NCI-H460 (cell line): Measurements from ENCODE around the gene IL11. TPM values are rescaled to one million over a fixed set of nuclear protein-coding genes. Genes with fewer than 3 reads are reported as not detected.

Source experiments
- DNase-seq: peaks from one replicate; pipeline ENCODE4 v3.0.0-alpha.2; 2016; ENCODE audit warnings: low read depth; ENCODE audit errors: extremely low read depth
- total RNA-seq: library from RNA; depleted of rRNA; stranded (reverse); fragments of >200 nt; shearing (Covaris generic); gene quantifications from 2 replicates; pipeline ENCODE4 v1.2.3, GENCODE V29; 2014

The IL11 gene
- total RNA-seq, 1 experiment from 2014 or later: 0.84 TPM

DNA sequence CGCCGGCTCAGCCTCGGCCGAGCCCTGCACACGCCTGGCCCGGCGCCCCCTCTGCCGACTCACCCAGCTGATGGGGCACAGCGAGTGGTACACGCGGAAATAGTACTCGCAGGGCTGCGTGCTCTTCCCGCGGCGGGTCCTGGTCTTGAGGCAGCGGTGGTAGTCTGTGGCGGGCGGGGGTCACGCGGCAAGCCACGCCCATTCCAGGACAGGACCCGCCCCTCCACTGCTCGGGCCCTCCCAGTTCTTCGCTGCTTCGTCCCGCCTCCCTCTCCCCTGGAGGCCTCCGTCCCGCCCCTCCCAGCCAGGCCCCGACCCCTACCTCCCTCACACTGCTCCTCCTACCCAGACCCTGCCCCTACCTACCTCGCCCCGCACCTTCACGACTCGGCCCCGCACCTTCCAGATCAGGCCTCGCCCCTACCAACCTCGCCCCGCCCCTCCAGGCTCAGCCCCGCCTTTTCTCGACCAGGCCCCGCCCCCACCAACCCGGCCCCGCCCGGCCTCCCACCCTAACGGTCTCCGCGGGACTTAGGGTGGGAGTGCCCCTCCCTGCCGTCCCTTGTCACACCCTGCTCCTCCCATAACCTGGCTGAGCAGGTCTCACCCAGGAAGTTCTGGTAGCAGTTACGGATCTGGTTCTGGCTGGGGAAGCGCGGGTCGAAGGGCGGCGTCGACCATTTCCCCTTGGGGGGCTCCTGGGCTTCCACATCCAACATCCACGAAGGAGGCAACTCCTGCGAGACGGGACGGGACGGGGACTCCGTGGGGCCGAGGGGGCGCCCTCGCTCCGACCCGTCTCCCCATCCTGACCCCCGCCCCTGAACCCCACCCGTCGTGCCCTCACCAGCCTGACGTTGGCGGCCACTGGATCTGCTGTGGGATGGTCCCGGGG, 16.2 kb downstream of the IL11 start:
- no peak for DNase-seq

DNA sequence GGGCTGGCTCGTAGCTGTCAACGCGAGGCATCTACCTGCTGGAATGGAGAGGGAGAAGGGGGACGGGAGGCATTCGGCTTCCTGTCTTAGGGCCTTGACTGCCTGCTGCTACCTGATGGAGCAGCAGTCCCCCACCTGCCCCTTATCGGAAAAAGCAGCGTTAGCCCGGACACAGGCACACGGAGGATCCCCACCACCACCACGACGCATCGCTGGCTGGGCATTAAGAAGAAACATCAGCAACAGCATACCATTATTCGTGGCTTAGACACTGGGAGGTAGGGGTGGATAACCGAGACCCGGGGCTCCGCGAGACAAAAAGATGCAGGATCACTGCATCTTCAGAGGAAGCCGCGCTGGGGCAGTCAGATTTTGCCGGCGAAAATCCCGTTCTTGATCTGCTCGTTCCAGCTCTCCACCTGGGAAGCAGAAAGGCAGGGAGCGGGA, 16.9 kb downstream of the IL11 start:
- DNase-seq: no peak

DNA sequence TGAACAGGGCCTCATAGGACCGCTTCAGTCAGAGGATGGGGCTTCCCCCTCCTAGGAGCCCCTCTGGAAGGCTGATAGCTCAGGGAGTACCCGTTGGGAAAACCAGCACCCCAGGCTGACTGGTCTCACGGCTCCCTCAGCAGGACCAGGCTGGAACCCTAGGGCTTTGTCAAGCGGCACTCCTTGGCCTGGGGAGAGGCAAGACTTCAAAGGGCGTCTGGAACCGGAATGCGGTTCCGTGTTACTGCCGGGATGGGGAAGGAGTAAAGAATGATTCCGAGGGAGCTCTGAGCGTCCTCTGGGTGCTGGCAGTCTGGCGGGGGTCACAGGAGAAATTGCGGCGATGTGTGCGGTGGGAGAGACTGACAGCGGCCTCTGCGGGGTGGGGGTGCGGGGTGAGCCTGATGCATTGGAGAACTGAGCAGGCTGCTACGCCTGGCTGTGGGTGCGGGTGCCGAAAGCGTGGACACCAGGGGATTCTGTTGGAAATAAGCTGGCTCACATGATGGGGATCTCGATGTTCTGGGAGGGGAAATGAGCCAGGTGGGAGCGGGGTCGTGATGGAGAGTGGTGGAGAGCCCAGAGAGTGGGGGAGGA, 17.6 kb downstream of the IL11 start:
- DNase-seq: no peak

DNA sequence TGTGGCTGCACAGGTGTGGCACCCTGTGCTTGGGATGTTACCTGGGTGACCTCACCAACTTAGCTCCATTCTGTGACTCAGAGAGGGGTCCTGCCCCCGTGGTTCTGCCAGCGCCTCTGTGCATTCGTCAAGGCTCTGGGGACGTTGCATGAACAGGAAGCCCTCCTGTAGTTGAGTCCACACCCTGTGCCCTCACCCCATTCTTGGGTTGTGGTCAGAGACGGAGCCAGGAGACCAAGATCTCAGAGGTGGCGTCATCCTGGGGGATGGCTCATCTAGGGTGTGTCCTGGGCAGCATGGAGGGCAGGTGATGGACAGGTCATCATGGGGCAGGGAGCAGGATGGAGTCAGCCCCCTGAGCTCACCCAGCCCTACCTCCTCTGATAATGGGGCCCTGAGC, 18.2 kb downstream of the IL11 start:
- no peak for DNase-seq

DNA sequence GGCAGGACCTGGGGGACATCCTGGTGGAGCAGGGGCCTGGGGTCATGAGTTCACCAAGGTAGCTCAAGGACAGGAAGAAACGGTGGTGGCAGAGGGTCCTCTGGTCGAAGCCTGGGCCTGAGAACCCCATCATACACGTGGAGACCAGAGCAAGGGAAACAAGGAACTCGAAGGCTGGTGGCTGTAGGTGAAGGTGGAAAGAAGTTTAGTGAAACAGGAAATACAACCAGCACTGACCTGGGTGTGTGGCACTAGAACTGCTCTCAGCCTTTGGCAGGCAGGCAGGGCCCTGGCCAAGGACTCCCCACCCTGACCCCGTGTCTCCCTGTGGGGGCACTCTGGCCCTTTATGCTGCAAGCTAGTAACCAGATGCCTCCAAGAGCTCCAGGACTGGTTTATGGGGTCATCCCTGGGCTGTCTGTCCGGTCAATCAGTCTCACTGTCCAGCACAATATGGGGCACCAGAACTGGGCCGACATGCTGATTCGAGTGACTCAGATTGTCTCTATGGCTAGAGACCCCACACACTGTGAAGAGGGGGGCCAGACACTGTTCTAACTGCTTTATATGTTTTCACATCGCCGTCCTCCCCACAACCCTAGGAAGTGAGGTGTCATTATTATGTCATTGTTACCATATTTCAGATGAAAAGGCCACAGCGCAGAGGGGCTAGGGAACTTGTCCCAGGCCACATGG, 19.5 kb downstream of the IL11 start:
- DNase-seq: no peak

DNA sequence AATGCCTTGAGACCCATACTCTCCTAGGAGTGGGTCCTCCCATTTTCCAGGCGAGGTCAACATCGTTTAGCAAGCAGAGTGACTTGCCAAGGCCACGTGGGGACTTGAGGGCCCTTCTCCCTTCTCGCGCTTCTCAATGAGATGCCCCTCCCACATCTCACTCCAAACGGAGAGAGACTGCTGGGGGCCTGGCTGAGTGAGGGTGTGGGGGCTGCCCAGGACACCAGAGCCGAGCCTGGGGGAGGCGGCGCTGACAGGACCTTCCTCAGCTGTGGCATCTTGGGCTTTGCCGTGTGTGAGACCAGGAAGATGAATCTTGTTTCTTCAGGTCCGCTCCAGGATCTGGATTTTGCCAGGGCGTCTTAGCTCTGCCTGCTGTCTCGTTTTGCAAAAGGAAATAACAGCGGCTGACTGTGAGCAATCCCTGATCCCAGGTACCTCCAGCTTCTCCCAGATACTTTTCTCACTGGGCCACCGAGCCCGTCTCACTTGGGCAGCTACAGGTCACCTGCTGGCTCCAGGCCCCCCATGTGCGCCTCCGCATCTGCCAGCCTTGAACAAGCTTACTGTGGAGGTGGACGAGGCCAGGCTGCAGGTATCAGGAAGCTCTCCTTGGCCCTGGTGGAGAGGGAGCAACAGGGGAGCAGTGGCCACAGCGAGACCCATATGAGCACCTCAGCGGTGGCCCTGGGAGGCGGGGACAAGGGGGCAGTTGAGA, 21.8 kb downstream of the IL11 start:
- DNase-seq: no peak

DNA sequence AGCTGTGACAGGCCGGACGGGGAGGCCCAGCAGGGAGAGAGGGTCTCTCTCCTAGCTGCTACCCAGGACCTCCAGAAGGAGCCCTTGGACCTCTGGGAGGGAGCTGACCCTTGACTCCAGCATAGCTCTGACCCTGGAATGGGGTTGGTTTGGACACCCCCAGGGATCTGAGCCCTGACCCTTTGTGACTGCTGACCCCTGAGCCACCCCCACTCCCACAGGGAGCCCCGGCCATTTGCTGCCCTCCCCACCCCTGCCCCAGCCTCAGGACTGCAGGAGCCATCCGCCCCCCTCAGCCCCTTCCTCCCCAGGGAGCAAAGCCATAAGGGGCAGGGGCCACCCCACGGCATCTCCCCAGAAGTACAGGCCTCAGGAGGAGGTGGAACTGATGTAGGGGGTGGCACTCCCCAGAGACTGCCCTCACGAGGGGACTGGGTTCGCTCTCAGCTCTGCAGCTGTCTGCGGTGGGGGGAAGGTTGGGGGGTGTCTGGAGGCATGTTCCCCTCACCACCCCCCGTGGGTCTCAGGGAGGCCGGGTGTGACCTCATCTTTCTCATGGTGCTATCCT, 22.7 kb downstream of the IL11 start:
- DNase-seq: no peak

DNA sequence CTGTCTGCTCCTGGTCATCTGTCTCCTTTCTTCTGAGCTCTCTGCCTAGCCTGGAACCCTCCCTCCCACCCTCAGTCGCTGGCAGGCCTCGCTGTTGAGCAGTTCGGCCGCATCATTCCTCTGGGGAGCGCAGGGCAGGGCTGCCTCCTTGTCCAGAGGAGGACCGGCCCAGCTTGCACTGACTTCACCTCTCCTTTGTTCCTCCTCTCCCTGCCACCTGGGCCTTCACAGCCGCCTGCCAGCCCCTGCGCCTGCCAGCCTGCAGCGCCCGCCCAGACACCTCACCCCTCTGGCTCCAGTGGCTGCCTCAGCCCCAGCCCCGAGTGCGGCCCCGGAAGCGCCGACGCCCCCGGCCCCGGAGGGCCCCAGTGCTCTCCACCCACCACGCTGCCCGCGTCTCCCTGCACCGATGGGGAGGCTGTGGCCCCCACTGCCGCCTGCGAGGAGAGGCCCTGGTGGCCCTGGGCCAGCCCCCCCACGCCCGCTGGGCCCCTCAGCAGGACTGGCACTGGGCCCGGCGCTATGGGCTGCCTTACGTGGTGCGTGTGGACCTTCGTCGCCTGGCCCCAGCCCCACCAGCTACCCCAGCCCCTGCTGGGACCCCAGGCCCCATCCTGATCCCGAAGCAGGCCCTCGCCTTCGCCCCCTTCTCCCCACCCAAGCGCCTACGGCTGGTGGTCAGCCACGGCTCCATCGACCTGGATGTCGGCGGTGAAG, 23.4 kb downstream of the IL11 start:
- DNase-seq: no peak

DNA sequence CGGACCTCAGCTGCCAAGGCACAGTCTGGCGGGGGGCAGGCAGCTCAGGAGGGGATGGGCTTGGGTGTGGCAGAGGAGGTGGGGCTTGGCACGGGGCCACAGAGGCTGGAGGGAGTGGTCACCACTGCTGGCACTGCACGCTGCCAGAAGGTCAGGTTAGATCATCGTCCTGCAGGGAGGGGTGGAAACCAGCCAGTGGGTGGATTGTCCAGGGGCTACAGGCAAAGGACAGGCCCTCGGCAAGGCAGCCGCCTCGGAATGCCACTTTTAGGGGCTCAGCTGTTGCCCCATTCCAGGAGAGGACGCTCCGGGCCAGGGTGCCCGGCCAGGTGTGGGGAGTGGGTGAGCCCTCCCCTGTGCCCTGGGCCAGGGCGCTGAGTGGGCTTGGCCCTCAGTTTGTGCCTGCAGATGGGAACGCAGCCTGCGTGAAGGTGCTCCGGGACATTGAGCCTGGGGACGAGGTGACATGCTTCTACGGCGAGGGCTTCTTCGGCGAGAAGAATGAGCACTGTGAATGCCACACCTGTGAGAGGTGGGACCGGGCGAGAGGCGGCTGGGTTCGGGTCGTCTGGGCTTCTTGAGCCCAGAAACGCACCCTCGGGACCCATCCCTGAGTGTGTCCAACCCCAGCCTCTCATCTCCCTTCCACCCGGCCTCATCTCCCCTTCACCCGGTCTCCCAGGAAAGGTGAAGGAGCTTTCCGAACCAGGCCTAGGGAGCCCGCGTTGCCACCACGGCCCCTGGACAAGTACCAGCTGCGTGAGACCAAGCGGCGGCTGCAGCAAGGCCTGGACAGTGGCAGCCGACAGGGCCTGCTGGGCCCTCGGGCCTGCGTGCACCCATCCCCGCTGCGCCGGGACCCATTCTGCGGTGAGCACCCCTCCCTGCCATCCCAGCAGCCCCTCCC, 24.2 kb downstream of the IL11 start:
- DNase-seq: no peak

DNA sequence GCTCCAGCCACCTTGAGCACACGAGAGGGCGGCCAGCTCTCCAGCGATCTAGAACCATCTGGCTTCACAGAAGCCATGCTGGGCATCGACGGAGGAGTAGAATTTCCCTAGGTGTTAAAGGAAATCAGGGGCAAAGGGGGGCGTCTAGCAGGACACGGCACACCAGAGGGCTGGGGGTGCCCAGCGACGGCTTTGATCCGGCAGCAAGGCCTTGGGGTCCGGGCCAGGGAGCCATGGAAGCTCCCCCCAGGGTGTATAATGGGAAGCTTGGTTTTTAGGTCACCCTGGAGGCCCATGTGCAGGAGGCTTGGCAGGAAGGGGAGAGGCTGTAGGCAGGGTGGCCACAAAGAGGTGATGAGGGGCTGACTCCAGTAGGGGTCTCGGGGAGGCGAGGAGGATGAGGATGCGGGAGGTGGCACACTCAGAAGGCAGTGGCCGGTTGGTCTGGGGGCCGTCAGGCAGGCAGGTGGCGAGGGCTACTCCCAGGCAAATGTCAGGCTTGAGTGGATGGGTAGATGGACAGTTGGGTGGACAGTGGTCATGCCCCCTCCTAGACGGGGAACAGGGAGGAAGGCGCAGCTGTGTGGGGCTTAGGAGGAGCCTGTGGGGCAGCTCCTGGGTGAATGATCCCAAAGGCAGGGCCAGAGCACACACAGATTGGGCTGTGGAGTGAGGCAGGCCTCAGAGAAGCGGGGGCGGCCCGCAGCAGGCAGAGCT, 25.0 kb downstream of the IL11 start:
- DNase-seq: no peak

DNA sequence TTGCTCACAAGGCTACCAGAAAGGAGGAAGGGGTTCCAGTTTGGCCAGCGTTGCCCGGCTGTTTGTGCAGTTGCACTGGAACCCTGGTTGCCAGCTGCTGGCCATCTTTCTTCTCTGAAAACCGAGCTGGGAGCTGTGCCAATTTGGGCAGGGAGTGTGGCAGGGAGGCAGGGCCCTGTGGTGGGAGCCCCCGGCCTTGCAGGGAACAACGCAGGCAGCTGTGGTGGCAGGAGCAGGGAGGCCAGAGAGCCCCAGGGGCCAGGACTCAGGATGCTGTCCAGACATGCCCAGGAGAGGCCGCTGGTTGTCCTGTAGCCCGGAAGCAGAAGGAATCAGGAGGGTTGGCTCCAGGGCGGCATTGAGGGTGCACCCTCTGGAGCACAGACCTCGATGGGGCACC, 25.8 kb downstream of the IL11 start:
- no peak for DNase-seq

DNA sequence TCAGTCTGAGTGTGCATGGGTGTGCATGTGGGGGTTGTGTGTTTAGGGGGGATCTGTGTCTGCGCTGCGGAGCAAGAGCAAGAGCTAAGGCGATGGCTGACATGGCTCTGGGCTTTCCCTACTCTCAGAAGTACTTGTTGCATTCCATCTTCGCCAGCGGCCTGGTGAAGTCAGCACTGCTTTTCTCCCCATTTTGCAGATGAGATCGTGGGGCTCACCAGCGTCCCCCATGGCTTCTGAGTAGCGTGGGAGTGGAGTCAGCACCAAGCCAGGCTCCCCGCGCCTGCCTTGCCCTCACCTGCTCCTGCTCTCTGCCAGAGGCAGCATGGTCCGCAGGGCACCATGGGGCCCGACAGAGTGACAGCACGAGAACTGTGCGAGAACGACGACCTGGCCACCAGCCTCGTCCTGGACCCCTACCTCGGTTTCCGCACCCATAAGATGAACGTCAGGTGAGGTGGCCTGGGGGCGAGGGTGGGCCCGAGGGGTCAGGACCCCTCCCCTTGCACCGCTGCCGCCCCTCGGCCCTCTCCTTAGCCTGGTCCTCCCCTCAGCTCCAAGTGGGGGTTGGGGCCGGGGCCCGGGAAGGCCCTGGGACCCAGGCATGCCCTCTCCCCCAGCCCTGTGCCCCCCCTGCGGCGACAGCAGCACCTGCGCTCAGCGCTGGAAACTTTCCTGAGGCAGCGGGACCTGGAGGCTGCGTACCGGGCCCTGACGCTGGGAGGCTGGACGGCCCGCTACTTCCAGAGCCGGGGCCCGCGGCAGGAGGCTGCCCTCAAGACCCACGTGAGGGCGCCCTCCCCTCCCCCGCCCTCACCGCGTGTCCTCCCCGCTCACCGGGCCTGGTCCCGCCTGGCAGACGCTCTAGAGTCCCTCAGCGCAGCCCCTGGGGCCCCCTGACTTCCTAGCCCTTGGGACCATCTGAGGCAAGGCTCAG, 28.4 kb downstream of the IL11 start:
- no peak for DNase-seq

DNA sequence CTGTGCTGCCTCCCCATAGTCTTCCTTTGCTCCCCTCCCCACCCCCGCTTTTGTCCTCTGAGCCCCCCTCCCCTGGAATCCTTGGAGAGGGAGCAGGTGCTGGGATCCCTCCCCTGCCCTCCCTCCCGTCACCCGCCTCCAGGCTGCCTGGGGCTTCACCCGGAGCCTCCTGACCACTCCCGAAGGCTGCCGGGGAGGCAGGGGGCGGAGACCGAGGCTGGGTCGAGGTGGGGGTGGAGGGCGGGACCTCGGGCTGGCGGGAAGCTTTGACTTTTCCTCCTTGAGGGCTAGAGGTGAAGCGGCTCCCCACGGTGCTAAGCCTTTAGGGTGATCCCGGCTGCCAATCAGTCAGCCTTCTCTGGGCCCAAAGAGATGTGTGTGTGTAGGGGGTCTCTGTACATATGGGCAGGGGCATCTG, 29.1 kb downstream of the IL11 start:
- no peak for DNase-seq

DNA sequence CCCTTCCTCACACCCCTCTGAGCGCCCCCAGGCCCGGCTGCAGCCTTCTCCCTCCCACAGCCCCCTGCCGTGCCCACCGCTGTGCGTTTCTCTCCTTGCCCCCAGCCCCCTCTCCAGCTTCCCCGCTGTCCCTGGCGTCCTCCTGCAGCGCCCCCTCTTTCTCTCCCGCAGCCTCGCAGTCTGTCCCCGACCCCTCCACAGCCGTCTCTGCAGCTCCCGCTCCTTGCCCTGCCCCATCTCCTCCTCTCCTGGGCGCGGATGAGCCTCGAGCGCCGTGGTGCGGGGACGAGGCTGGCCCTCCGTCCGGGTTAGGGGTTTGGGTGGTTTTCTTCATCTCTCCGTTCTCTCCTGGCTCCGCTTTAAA, 29.5 kb downstream of the IL11 start:
- DNase-seq: no peak

DNA sequence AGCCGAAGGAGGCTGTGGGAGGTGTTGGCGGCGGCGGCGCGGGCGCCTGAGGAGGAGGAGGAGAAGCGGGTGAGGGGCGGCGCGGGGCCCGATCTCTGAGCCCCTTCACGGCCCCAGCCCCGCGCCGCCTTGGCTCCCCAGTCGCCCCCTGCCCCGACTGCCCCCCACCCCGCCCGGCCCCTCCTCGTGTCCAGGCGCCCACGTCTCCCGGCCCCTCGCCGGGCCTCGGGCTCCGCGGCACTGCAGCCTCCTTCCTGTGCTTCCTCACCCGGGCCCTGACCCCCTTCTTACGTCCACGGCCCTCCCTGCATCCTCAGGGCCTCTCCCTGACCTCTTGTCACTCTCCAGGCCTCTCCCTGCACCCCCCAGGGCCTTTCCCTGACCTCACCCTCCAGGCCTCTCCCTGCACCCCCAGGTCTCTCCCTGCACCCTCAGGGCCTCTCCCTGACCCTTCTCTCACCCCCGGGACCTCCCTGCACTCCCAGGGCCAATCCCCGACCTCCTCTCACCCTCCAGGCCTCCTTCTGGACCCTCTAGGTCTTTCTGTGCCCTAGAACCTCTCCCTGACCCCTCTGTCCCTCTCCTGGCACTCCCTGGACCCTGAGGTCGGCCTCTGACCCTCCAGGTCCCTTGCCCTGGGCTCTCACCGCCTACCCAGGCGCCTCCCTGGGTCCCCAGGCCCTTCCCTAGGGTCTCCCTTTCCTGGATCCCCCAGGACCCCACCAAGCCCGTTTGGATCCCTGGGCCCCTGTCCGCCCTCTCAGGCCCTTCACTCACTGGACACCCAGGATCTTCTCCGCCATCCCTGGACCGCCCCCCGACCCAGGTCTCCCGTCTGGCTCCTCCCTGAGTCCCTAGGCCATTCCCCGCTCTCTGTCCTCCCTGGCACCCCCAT, 30.1 kb downstream of the IL11 start:
- no peak for DNase-seq
